PC-9 (cell line): ENCODE measurements around the gene KRT31. TPM values are rescaled to one million over a fixed set of nuclear protein-coding genes. Genes with fewer than 3 reads are reported as not detected.
"Not testable (repeated sequence)": the region's sequence is repeated elsewhere in the genome, so short reads cannot be mapped to it uniquely, and the experiment has no call there.

ENCODE experiments used
- BruUV-seq: library from RNA; stranded (reverse); fragments of 400-500 nt; replicated peaks from 2 replicates; lab custom pipeline; 2021; lab: Mats Ljungman, UMichigan
- CTCF ChIA-PET: fragments of 300-600 bp; sonication (Branson Sonifier 250); formaldehyde crosslinking; loops from one replicate; lab custom pipeline; 2022; ENCODE audit warnings: antibody characterized with exemption; lab: Charles Lee
- POLR2A ChIA-PET: fragments of 300-600 bp; sonication (Branson Sonifier 250); formaldehyde crosslinking; loops from one replicate; lab custom pipeline; 2022; ENCODE audit warnings: antibody characterized with exemption; ENCODE audit not compliant: unreplicated experiment; lab: Charles Lee
- DNase-seq, 2 experiments: peaks; one replicate each; pipeline versions ENCODE4 v3.0.0 to v3.0.0-alpha.2; 2015 to 2022; ENCODE audit warnings: mixed read lengths in 1 of 2
- H2AFZ ChIP-seq: fragments of 200-600 bp; sonication (generic); 2 replicates; pipeline ENCODE4 v1.8.1; 2017; ENCODE audit warnings: antibody characterized with exemption
- H3F3A ChIP-seq: fragments of 200-600 bp; sonication (generic); 2 replicates; pipeline ENCODE4 v1.8.1; 2017; ENCODE audit warnings: antibody characterized with exemption, mild to moderate bottlenecking, low read depth; ENCODE audit not compliant: insufficient read depth
- H3K27ac ChIP-seq: fragments of 200-600 bp; sonication (generic); 2 replicates; pipeline ENCODE4 v1.6.1; 2016; ENCODE audit warnings: mixed run types
- H3K27me3 ChIP-seq: fragments of 200-600 bp; sonication (generic); 2 replicates; pipeline ENCODE4 v1.6.1; 2016; ENCODE audit warnings: low read depth, mixed run types; ENCODE audit not compliant: insufficient read depth
- H3K36me3 ChIP-seq: fragments of 200-600 bp; sonication (generic); 2 replicates; pipeline ENCODE4 v1.6.1; 2016; ENCODE audit warnings: low read depth, mixed run types
- H3K4me1 ChIP-seq: fragments of 200-600 bp; sonication (generic); replicated peaks from 2 replicates; pipeline ENCODE4 v1.6.1; 2016; ENCODE audit warnings: mixed run types; ENCODE audit not compliant: insufficient read depth
- H3K4me2 ChIP-seq: fragments of 200-600 bp; sonication (generic); 2 replicates; pipeline ENCODE4 v1.6.1; 2017; ENCODE audit warnings: mixed run types
- H3K4me3 ChIP-seq: fragments of 200-600 bp; sonication (generic); 2 replicates; pipeline ENCODE4 v1.6.1; 2016; ENCODE audit warnings: mixed run types
- H3K79me2 ChIP-seq: fragments of 200-600 bp; sonication (generic); 2 replicates; pipeline ENCODE4 v1.6.1; 2017; ENCODE audit warnings: low read depth, mixed run types
- H3K9me2 ChIP-seq: fragments of 200-600 bp; sonication (generic); 2 replicates; pipeline ENCODE4 v1.8.1; 2017; ENCODE audit warnings: mild to moderate bottlenecking; ENCODE audit not compliant: insufficient read depth
- H3K9me3 ChIP-seq: fragments of 200-600 bp; sonication (generic); 2 replicates; pipeline ENCODE4 v1.8.1; 2016; ENCODE audit warnings: low read depth; ENCODE audit not compliant: insufficient read depth
- H4K20me1 ChIP-seq: fragments of 200-600 bp; sonication (generic); 2 replicates; pipeline ENCODE4 v1.8.1; 2017; ENCODE audit not compliant: insufficient read depth
- CTCF ChIP-seq: fragments of 200-600 bp; sonication (generic); conservative IDR thresholded peaks from 2 replicates; pipeline ENCODE4 v1.6.1; 2017; ENCODE audit warnings: mixed run types, antibody characterized with exemption, mild to moderate bottlenecking, moderate library complexity
- EZH2 ChIP-seq: fragments of 200-600 bp; sonication (generic); IDR thresholded peaks from 2 replicates; pipeline ENCODE4 v1.8.0; 2017; ENCODE audit warnings: antibody characterized with exemption, low read depth
- intact Hi-C: fragments of 100-400 bp; cut with micrococcal nuclease; formaldehyde crosslinking; loops from one replicate; pipeline ENCODE4 v1.10.0; 2022; ENCODE audit not compliant: unreplicated experiment
- total RNA-seq: library from RNA; stranded (reverse); gene quantifications from 2 replicates; pipeline ENCODE4 v1.2.3, GENCODE V29; 2021

Gene KRT31
- total RNA-seq, 1 experiment from 2014 or later: not detected

GRCh38 chr17:41351177-41351576 is 46.2 kb downstream of the KRT31 start:
- TF ChIP-seq CTCF: no peak
- no peak for TF ChIP-seq EZH2
- Histone ChIP-seq H3K4me1 (peaks cover 23% of the 10 kb centered on the region), H2AFZ (no peak overlapping the region), H3K9me2 (no peaks in the 10 kb centered on the region), H4K20me1 (no peaks in the 10 kb centered on the region), H3K27ac (no peak overlapping the region), H3K4me2 (no peak overlapping the region), H3K36me3 (no peaks in the 10 kb centered on the region), H3K9me3 (no peaks in the 10 kb centered on the region), H3K4me3 (no peak overlapping the region), H3K27me3 (no peaks in the 10 kb centered on the region), H3F3A (peaks cover 22% of the 10 kb centered on the region), H3K79me2 (no peaks in the 10 kb centered on the region)
- ChIA-PET CTCF (no interaction called here), POLR2A (no interaction called here)
- DNase-seq: no peak
- intact Hi-C loops: no loop called here
- BruUV-seq: no TSS peak

- Histone ChIP-seq H3K4me1 (peaks cover 23% of the 10 kb centered on the region), H3F3A (peaks cover 22% of the 10 kb centered on the region)
- POLR2A ChIA-PET, H3K27me3 ChIP-seq, H3K9me3 ChIP-seq, H3K4me2 ChIP-seq, H3K4me3 ChIP-seq, H2AFZ ChIP-seq, BruUV-seq, DNase-seq, CTCF ChIA-PET, H4K20me1 ChIP-seq, intact Hi-C loops, H3K79me2 ChIP-seq, H3K36me3 ChIP-seq, H3K9me2 ChIP-seq, H3K27ac ChIP-seq: not testable (repeated sequence)
Observed at GRCh38 chr17:41350381-41350878, 47.0 kb downstream of the KRT31 start, which contains the start of gene KRT33A. Gene KRT33A, minus strand, starts transcription at chr17:41350828. Its CDS starts 61 bp downstream, at chr17:41350767.

- ChIA-PET CTCF (no interaction called here), POLR2A (no interaction called here)
- no peaks in the 10 kb centered on the region for H3K9me2 ChIP-seq
- H3K36me3 ChIP-seq: no peaks in the 10 kb centered on the region
- no peaks in the 10 kb centered on the region for H3K9me3 ChIP-seq
- BruUV-seq: no TSS peak
- 0 out of 2 replicates have a peak overlapping the region, but pooled peaks have one; percentile 31 for H3K27ac ChIP-seq
- peaks cover 16% of the 10 kb centered on the region for H3K4me1 ChIP-seq
- peaks cover 16% of the 10 kb centered on the region for H3F3A ChIP-seq
- TF ChIP-seq CTCF: no peak
- TF ChIP-seq EZH2: no peak
- H4K20me1 ChIP-seq: no peaks in the 10 kb centered on the region
- no peaks in the 10 kb centered on the region for H3K27me3 ChIP-seq
- peak in 1 of 2 experiments; percentile 64 for DNase-seq
- H3K4me3 ChIP-seq: no peak overlapping the region
- intact Hi-C loops: no loop called here
- no peak overlapping the region for H3K4me2 ChIP-seq
- no peaks in the 10 kb centered on the region for H3K79me2 ChIP-seq
- H2AFZ ChIP-seq: no peak overlapping the region
Observed at GRCh38 chr17:41347869-41348760, 49.3 kb downstream of the KRT31 start.

- Histone ChIP-seq H3K4me1 (peaks cover 16% of the 10 kb centered on the region), H3F3A (peaks cover 12% of the 10 kb centered on the region)
- H3K36me3 ChIP-seq, H3K27ac ChIP-seq, H3K4me3 ChIP-seq, H3K9me3 ChIP-seq, BruUV-seq, H2AFZ ChIP-seq, DNase-seq, H3K9me2 ChIP-seq, H3K4me2 ChIP-seq, CTCF ChIA-PET, H4K20me1 ChIP-seq, POLR2A ChIA-PET, H3K79me2 ChIP-seq, H3K27me3 ChIP-seq, intact Hi-C loops: not testable (repeated sequence)
Observed at GRCh38 chr17:41346421-41346820, 51.0 kb downstream of the KRT31 start.
